Measurements from ENCODE around the gene NKAIN2.
"Not testable (repeated sequence)": the region's sequence is repeated elsewhere in the genome, so short reads cannot be mapped to it uniquely, and the experiment has no call there.

Gene NKAIN2

DNA sequence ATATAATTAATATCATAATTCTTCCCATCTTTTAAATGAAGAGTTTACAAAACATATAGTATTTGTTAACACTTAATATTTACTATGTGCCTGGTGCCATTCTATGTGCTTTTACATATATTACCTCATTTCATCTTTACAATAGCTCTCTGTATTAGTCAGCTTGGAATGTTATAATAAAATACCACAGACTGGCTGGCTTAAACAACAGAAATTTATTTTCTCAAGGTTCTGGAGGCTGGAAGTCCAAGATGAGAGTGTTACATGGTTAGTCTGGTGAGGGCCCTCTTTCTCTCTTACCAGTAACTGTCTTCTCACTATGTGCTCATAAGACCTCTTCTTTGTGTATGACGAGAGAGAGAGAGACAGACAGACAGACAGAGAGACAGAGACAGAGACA is 110.2 kb downstream of the NKAIN2 start:
- in situ Hi-C loops (cut with HindIII; ENCODE audit: low sequenced_read_pairs), result no loop called here
- DNase-seq (ENCODE audit: low read depth), result peak; percentile 24
- TF ChIP-seq, protein P1, sequence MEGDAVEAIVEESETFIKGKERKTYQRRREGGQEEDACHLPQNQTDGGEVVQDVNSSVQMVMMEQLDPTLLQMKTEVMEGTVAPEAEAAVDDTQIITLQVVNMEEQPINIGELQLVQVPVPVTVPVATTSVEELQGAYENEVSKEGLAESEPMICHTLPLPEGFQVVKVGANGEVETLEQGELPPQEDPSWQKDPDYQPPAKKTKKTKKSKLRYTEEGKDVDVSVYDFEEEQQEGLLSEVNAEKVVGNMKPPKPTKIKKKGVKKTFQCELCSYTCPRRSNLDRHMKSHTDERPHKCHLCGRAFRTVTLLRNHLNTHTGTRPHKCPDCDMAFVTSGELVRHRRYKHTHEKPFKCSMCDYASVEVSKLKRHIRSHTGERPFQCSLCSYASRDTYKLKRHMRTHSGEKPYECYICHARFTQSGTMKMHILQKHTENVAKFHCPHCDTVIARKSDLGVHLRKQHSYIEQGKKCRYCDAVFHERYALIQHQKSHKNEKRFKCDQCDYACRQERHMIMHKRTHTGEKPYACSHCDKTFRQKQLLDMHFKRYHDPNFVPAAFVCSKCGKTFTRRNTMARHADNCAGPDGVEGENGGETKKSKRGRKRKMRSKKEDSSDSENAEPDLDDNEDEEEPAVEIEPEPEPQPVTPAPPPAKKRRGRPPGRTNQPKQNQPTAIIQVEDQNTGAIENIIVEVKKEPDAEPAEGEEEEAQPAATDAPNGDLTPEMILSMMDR (IDR thresholded peaks at IDR 0.05; ENCODE audit: low read depth, low read length, missing control alignments), result no peak

DNA sequence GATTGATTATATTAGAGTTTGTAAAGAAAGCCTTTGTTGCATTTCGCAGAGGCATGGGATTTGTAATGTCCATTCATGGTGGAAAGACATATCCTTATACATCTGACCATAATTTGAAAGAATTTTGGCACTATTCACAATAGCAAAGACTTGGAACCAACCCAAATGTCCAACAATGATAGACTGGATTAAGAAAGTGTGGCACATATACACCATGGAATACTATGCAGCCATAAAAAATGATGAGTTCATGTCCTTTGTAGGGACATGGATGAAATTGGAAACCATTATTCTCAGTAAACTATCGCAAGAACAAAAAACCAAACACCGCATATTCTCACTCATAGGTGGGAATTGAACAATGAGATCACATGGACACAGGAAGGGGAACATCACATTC is 119.7 kb downstream of the NKAIN2 start:
- H3K4me3 ChIP-seq (ENCODE audit: low read depth, low read length); in situ Hi-C loops (cut with HindIII; ENCODE audit: low sequenced_read_pairs); DNase-seq (ENCODE audit: low read depth): not testable (repeated sequence)

More for the DNA sequence above, 110.2 kb downstream of the NKAIN2 start:
- H3K4me3 ChIP-seq (ENCODE audit: low read depth, low read length), result no peak overlapping the region

DNA sequence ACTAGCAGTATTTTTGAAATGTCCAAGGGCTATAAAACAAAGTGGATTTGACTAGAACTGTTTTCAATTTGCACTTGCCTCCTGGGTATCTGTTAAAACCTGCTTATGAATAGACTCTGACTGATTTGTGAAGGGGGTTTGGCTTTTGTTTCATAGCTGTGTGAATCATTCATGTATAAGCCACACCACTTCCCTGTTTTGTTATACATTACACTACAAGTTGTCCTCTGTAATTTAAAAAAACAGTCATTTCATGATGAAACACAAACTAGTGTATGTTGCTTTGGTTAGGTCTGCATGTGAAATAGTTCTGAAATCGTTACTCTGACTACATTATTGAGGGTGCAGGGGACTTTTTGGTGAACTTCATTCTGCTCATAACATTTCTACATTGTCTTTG is 121.7 kb downstream of the NKAIN2 start:
- no peak overlapping the region for H3K4me3 ChIP-seq (ENCODE audit: low read depth, low read length)
- TF ChIP-seq, protein P1 (IDR thresholded peaks at IDR 0.05; ENCODE audit: low read depth, low read length, missing control alignments), result no peak
- peak; percentile 5 for DNase-seq (ENCODE audit: low read depth)
- in situ Hi-C loops (cut with HindIII; ENCODE audit: low sequenced_read_pairs), result no loop called here

DNA sequence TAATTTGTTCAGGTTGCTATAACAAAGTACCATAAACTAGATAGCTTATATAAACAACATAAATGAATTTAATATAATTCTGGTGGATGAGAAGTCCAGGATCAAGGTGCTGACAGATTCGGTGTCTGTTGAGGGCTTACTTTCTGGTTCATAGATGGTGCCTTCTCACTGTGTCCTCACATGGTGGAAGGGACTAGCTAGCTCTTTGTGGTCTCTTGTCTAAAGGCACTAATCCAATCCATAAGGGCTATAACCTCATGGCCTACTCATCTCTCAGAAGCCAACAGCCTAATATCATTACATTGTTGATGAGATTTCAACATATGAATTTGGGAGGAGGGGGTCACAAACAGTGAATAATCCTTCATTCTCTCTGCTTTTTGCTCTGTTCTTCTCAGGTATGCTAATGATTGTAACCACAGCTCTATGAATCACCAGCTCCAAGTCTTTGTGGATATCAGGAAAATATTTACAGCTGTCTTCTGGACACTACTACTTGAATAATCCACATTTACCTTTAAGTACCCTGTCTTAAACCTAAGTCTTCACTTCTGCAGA is 122.3 kb downstream of the NKAIN2 start:
- in situ Hi-C loops (cut with HindIII; ENCODE audit: low sequenced_read_pairs), result no loop called here
- TF ChIP-seq, protein P1 (IDR thresholded peaks at IDR 0.05; ENCODE audit: low read depth, low read length, missing control alignments), result no peak
- no peak overlapping the region for H3K4me3 ChIP-seq (ENCODE audit: low read depth, low read length)
- peak; percentile 19 for DNase-seq (ENCODE audit: low read depth)

DNA sequence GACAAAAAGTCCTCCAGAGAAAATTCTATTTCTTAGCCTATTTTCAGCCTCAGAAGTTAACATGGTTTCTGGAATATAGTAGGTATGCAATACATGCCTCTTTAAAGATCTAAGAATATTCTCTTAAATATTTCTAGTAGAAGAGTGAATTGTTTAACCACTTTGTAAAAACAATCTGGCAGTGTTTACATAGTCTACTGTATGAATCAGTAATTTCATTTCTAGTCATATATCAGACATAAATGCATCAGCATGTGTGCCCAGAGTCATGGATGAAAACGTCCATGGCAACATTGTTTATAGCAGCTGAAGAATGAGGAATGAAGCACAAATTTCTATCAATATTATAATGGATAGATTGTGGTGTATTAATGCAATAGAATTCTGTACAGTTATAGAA is 124.9 kb downstream of the NKAIN2 start:
- TF ChIP-seq, protein P1 (IDR thresholded peaks at IDR 0.05; ENCODE audit: low read depth, low read length, missing control alignments), result no peak
- no peak for DNase-seq (ENCODE audit: low read depth)
- H3K4me3 ChIP-seq (ENCODE audit: low read depth, low read length), result no peak overlapping the region
- in situ Hi-C loops (cut with HindIII; ENCODE audit: low sequenced_read_pairs), result no loop called here

DNA sequence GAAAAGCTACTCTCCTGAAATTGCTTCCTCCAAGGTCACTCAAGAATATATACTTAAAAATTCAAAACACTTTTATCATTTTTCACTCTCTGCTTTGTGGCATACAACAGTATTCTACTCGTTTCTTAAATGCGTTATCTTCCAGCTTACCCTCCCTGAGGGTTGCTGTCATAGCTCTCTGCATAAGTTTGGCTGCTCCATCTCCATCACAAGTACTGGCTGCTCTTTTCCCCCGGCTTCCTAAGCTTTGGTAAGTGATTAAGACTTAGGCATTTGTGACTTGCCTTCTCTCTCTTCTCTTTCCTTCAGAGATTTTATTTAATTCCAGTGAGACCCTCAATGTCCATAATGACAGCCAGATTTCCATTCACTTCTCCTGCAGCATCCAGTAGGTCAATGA is 128.3 kb downstream of the NKAIN2 start:
- TF ChIP-seq, protein P1 (IDR thresholded peaks at IDR 0.05; ENCODE audit: low read depth, low read length, missing control alignments), result no peak
- DNase-seq (ENCODE audit: low read depth), result no peak
- in situ Hi-C loops (cut with HindIII; ENCODE audit: low sequenced_read_pairs), result no loop called here
- H3K4me3 ChIP-seq (ENCODE audit: low read depth, low read length), result no peak overlapping the region

DNA sequence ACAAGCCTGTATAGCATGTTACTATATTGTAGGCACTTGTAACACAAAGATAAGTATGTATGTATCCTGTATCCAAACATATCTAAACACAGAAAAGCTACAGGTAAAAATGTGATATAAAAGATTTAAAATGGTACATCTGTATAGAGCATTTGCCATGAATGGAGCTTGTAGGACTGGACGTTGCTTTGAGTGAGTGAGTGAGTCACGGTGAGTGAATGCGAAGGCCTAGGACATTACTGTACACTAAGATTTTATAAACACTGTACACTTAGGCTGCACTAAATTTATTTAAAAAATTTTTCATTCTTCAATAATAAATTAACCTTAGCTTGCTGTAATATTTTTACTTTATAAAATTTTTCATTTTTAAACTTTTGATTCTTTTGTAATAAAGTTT is 136.9 kb downstream of the NKAIN2 start:
- in situ Hi-C loops (cut with HindIII; ENCODE audit: low sequenced_read_pairs), result no loop called here
- H3K4me3 ChIP-seq (ENCODE audit: low read depth, low read length), result no peak overlapping the region
- no peak for DNase-seq (ENCODE audit: low read depth)
- TF ChIP-seq, protein P1 (IDR thresholded peaks at IDR 0.05; ENCODE audit: low read depth, low read length, missing control alignments), result no peak
